Glutamatergic neuron (in vitro differentiated cells): ENCODE data around the gene LDHAL6B. TPM values are rescaled to one million over a fixed set of nuclear protein-coding genes. Genes with fewer than 3 reads are reported as not detected.
A peak's percentile ranks its signal among the peaks of the same experiment; 100 is the strongest.

Experiments
- DNase-seq: peaks from one replicate; pipeline ENCODE4 v3.0.0; 2022
- H3K27ac Mint-ChIP-seq: one replicate; pipeline ENCODE4 v1.8.0; 2020; ENCODE audit warnings: mild to moderate bottlenecking, mixed read lengths, inconsistent platforms; ENCODE audit not compliant: unreplicated experiment
- H3K27me3 Mint-ChIP-seq: one replicate; pipeline ENCODE4 v1.8.0; 2020; ENCODE audit warnings: mild to moderate bottlenecking, moderate library complexity, mixed read lengths, inconsistent platforms; ENCODE audit not compliant: unreplicated experiment
- H3K36me3 Mint-ChIP-seq: one replicate; pipeline ENCODE4 v1.8.0; 2020; ENCODE audit warnings: mild to moderate bottlenecking, mixed read lengths, inconsistent platforms; ENCODE audit not compliant: unreplicated experiment
- H3K4me1 Mint-ChIP-seq: one replicate; pipeline ENCODE4 v1.8.0; 2020; ENCODE audit warnings: mild to moderate bottlenecking, low read depth, mixed read lengths, inconsistent platforms; ENCODE audit not compliant: unreplicated experiment
- H3K4me3 Mint-ChIP-seq: one replicate; pipeline ENCODE4 v1.8.0; 2020; ENCODE audit warnings: mild to moderate bottlenecking, mixed read lengths, inconsistent platforms; ENCODE audit not compliant: unreplicated experiment
- H3K9me3 Mint-ChIP-seq: one replicate; pipeline ENCODE4 v1.8.0; 2020; ENCODE audit warnings: mild to moderate bottlenecking, moderate library complexity, mixed read lengths, inconsistent platforms; ENCODE audit not compliant: unreplicated experiment
- CTCF ChIP-seq: fragments of 200-600 bp; sonication (generic); IDR thresholded peaks from one replicate; pipeline ENCODE4 v1.5.0; 2021; ENCODE audit not compliant: partially characterized antibody, unreplicated experiment
- microRNA-seq: library from miRNA; unstranded; fragments of <30 nt; microRNA quantifications from one replicate; pipeline ENCODE4, GENCODE V29; 2020; ENCODE audit not compliant: unreplicated experiment
- total RNA-seq: library from RNA; stranded (reverse); fragmentation: NEBNext Ultra II Directional; extraction: Animal tissue kit (Norgen Biotek cat#: 25700); gene quantifications from one replicate; pipeline ENCODE4 v1.2.1, GENCODE V29; 2021; ENCODE audit not compliant: unreplicated experiment

Gene LDHAL6B
- total RNA-seq, 1 donor from 2014 or later = not detected

- Mint-ChIP-seq H3K27ac (no peak overlapping the region), H3K36me3 (no peaks in the 10 kb centered on the region), H3K27me3 (no peaks in the 10 kb centered on the region), H3K4me1 (no peaks in the 10 kb centered on the region), H3K4me3 (no peak overlapping the region), H3K9me3 (no peaks in the 10 kb centered on the region)
- DNase-seq = no peak
- TF ChIP-seq CTCF = no peak
Measured at GRCh38 chr15:59255680-59256336, 49.2 kb downstream of the LDHAL6B start.

- H3K4me3 Mint-ChIP-seq = no peak overlapping the region
- DNase-seq = no peak
- H3K27ac Mint-ChIP-seq = no peak overlapping the region
- H3K4me1 Mint-ChIP-seq = no peaks in the 10 kb centered on the region
- no peaks in the 10 kb centered on the region for H3K27me3 Mint-ChIP-seq
- H3K36me3 Mint-ChIP-seq = no peaks in the 10 kb centered on the region
- TF ChIP-seq CTCF = no peak
- H3K9me3 Mint-ChIP-seq = no peaks in the 10 kb centered on the region
Measured at GRCh38 chr15:59256482-59256881, 49.8 kb downstream of the LDHAL6B start.

GRCh38 chr15:59257140-59257539 is 50.5 kb downstream of the LDHAL6B start:
- no peaks in the 10 kb centered on the region for H3K36me3 Mint-ChIP-seq
- H3K4me1 Mint-ChIP-seq = no peaks in the 10 kb centered on the region
- no peaks in the 10 kb centered on the region for H3K27me3 Mint-ChIP-seq
- H3K4me3 Mint-ChIP-seq = no peak overlapping the region
- no peaks in the 10 kb centered on the region for H3K9me3 Mint-ChIP-seq
- no peak for DNase-seq
- no peak overlapping the region for H3K27ac Mint-ChIP-seq
- TF ChIP-seq CTCF = no peak

Small RNA genes lying within 50 kb of the gene (microRNA-seq; reads per million reads assigned to microRNA genes)
- gene MIR2116 = 2.1 reads per million, percentile 13 among the genes with 10 or more reads in this experiment

Other genes with a start within 250 kb of the LDHAL6B start
- gene RNF111, start 219.2 kb upstream of the LDHAL6B start, total RNA-seq = 57.4 TPM
- gene CCNB2, start 101.7 kb upstream of the LDHAL6B start, total RNA-seq = 13.1 TPM
- 7.9 TPM for gene MYO1E, start 166.0 kb downstream of the LDHAL6B start, total RNA-seq
- not detected for gene FAM81A, start 231.3 kb downstream of the LDHAL6B start, total RNA-seq